ENCODE measurements around the gene PIP5K1A. TPM values are rescaled to one million over a fixed set of nuclear protein-coding genes. Genes with fewer than 3 reads are reported as not detected.

The PIP5K1A gene
- total and polyA plus RNA-seq, 5 donors from 2014 or later = 12.0 to 60.3 (median 15.8) TPM

GRCh38 chr1:151281225-151281968, 83.0 kb downstream of the PIP5K1A start:
- Mint-ChIP-seq H3K27me3 (no peaks in the 10 kb centered on the region), H3K36me3 (peaks cover 6% of the 10 kb centered on the region), H3K4me3 (peak overlapping the region; percentile 97 to 99 (median 98)), H3K27ac (peak overlapping the region; percentile 98), H3K4me1 (peaks cover 0 to 39% (median 25%) of the 10 kb centered on the region in 4 donors), H3K9me3 (peaks cover 0 to 3% (median 0%) of the 10 kb centered on the region in 7 donors)
- Histone ChIP-seq H3K27me3 (ENCODE audit: control insufficient read depth, insufficient read depth, low read length) (no peaks in the 10 kb centered on the region), H3K36me3 (ENCODE audit: control insufficient read depth, insufficient read depth, low read length) (peaks cover 5% of the 10 kb centered on the region), H3K4me1 (ENCODE audit: control insufficient read depth, insufficient read depth, low read length, poor library complexity, severe bottlenecking) (peaks cover 28% of the 10 kb centered on the region), H3K27ac (ENCODE audit: insufficient read depth, low read length, poor library complexity, severe bottlenecking) (peak overlapping the region; percentile 95), H3K9me3 (ENCODE audit: control insufficient read depth in 2 of 2, low read length in 2 of 2) (no peaks in the 10 kb centered on the region), H3K4me3 (ENCODE audit: low read depth, low read length) (peak overlapping the region; percentile 92)
- ATAC-seq (ENCODE audit: low read depth in 2 of 2) = peak; percentile 19 to 32
- DNase-seq = peak; percentile 88 to 98 (median 92)

GRCh38 chr1:151281969-151282882, 83.9 kb downstream of the PIP5K1A start, which contains the start of gene ZNF687:
Gene ZNF687, plus strand, starts transcription at chr1:151282299. Its CDS starts 3,993 bp downstream, at chr1:151286292.
- H3K27ac Mint-ChIP-seq = peak within 1 kb of the TSS; percentile 98
- H3K36me3 ChIP-seq (ENCODE audit: control insufficient read depth, insufficient read depth, low read length) = peaks cover 13% of the 10 kb centered on the region
- no peaks in the 10 kb centered on the region for H3K9me3 Mint-ChIP-seq
- peak; percentile 93 for ATAC-seq (ENCODE audit: low read depth in 2 of 2)
- H3K9me3 ChIP-seq (ENCODE audit: control insufficient read depth in 2 of 2, low read length in 2 of 2) = no peaks in the 10 kb centered on the region
- peaks cover 28% of the 10 kb centered on the region for H3K4me1 ChIP-seq (ENCODE audit: control insufficient read depth, insufficient read depth, low read length, poor library complexity, severe bottlenecking)
- H3K27me3 ChIP-seq (ENCODE audit: control insufficient read depth, insufficient read depth, low read length) = no peaks in the 10 kb centered on the region
- peak within 1 kb of the TSS; percentile 92 for H3K4me3 ChIP-seq (ENCODE audit: low read depth, low read length)
- peaks cover 6% of the 10 kb centered on the region for H3K36me3 Mint-ChIP-seq
- peaks cover 0 to 43% (median 25%) of the 10 kb centered on the region in 4 donors for H3K4me1 Mint-ChIP-seq
- peak within 1 kb of the TSS; percentile 95 for H3K27ac ChIP-seq (ENCODE audit: insufficient read depth, low read length, poor library complexity, severe bottlenecking)
- no peaks in the 10 kb centered on the region for H3K27me3 Mint-ChIP-seq
- peak within 1 kb of the TSS; percentile 97 to 99 (median 98) for H3K4me3 Mint-ChIP-seq
- peak; percentile 96 to 100 (median 98) for DNase-seq

GRCh38 chr1:151282883-151283725, 84.8 kb downstream of the PIP5K1A start:
- Histone ChIP-seq H3K27ac (ENCODE audit: insufficient read depth, low read length, poor library complexity, severe bottlenecking) (peak overlapping the region; percentile 95), H3K4me1 (ENCODE audit: control insufficient read depth, insufficient read depth, low read length, poor library complexity, severe bottlenecking) (peaks cover 28% of the 10 kb centered on the region), H3K36me3 (ENCODE audit: control insufficient read depth, insufficient read depth, low read length) (peaks cover 22% of the 10 kb centered on the region), H3K9me3 (ENCODE audit: control insufficient read depth in 2 of 2, low read length in 2 of 2) (no peaks in the 10 kb centered on the region), H3K27me3 (ENCODE audit: control insufficient read depth, insufficient read depth, low read length) (no peaks in the 10 kb centered on the region), H3K4me3 (ENCODE audit: low read depth, low read length) (peak overlapping the region; percentile 51)
- peak in 2 of 3 donors; percentile 32 to 38 for DNase-seq
- ATAC-seq (ENCODE audit: low read depth in 2 of 2) = no peak
- peak overlapping the region; percentile 62 to 96 (median 93) for H3K27ac Mint-ChIP-seq
- H3K4me3 Mint-ChIP-seq = peak overlapping the region; percentile 95 to 99 (median 98)
- H3K4me1 Mint-ChIP-seq = peaks cover 0 to 44% (median 25%) of the 10 kb centered on the region in 4 donors
- H3K36me3 Mint-ChIP-seq = peaks cover 6% of the 10 kb centered on the region
- no peaks in the 10 kb centered on the region for H3K9me3 Mint-ChIP-seq
- no peaks in the 10 kb centered on the region for H3K27me3 Mint-ChIP-seq

DNA sequence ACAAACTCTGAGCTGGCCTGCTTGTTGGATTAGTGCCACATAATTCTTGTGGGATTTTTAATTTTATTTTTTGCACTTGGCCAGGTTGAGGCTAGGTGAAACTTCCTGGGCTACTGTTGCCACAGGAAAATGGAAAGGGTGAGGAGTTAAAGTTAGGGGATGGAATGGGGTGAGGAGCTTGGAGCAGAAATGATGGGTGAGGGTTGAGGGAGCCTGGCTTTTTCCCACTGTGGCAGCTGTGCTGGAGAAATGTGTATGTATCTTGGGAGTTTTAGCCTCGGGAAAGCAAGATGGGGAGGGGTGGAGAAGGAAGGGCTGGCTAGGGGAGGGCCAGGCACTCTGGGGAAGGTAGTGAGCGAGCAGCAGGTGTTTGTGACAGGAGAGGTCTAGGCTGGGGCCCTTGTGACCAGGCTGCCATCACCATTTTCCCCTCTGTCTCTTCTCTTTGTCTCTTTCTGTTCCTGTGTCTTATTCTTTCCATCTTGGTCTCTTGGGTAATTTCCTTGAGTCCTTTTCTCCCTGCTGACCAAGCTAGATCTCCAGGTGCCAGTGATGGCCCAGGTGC, 85.7 kb downstream of the PIP5K1A start:
- Histone ChIP-seq H3K4me1 (ENCODE audit: control insufficient read depth, insufficient read depth, low read length, poor library complexity, severe bottlenecking) (peaks cover 28% of the 10 kb centered on the region), H3K4me3 (ENCODE audit: low read depth, low read length) (peak overlapping the region; percentile 51), H3K27ac (ENCODE audit: insufficient read depth, low read length, poor library complexity, severe bottlenecking) (peak overlapping the region; percentile 44), H3K27me3 (ENCODE audit: control insufficient read depth, insufficient read depth, low read length) (no peaks in the 10 kb centered on the region), H3K36me3 (ENCODE audit: control insufficient read depth, insufficient read depth, low read length) (peaks cover 31% of the 10 kb centered on the region), H3K9me3 (ENCODE audit: control insufficient read depth in 2 of 2, low read length in 2 of 2) (no peaks in the 10 kb centered on the region)
- H3K4me3 Mint-ChIP-seq = peak overlapping the region; percentile 95 to 99 (median 98)
- peaks cover 15% of the 10 kb centered on the region for H3K36me3 Mint-ChIP-seq
- DNase-seq (no peak), ATAC-seq (ENCODE audit: low read depth in 2 of 2) (no peak)
- no peaks in the 10 kb centered on the region for H3K9me3 Mint-ChIP-seq
- H3K27me3 Mint-ChIP-seq = no peaks in the 10 kb centered on the region
- H3K27ac Mint-ChIP-seq = peak overlapping the region; percentile 62 to 96 (median 93)
- H3K4me1 Mint-ChIP-seq = peaks cover 0 to 53% (median 29%) of the 10 kb centered on the region in 4 donors

GRCh38 chr1:151286619-151287340, 88.4 kb downstream of the PIP5K1A start:
- Mint-ChIP-seq H3K4me1 (peaks cover 0 to 45% (median 24%) of the 10 kb centered on the region in 4 donors), H3K27me3 (no peaks in the 10 kb centered on the region), H3K9me3 (no peaks in the 10 kb centered on the region), H3K36me3 (peaks cover 18% of the 10 kb centered on the region), H3K27ac (no peak overlapping the region), H3K4me3 (peak overlapping the region in 3 of 4 donors; percentile 21 to 58 (median 50))
- ATAC-seq (ENCODE audit: low read depth in 2 of 2) (no peak), DNase-seq (no peak)
- H3K27ac ChIP-seq (ENCODE audit: insufficient read depth, low read length, poor library complexity, severe bottlenecking) = no peak overlapping the region
- no peaks in the 10 kb centered on the region for H3K27me3 ChIP-seq (ENCODE audit: control insufficient read depth, insufficient read depth, low read length)
- H3K4me1 ChIP-seq (ENCODE audit: control insufficient read depth, insufficient read depth, low read length, poor library complexity, severe bottlenecking) = peaks cover 17% of the 10 kb centered on the region
- H3K4me3 ChIP-seq (ENCODE audit: low read depth, low read length) = no peak overlapping the region
- peaks cover 44% of the 10 kb centered on the region for H3K36me3 ChIP-seq (ENCODE audit: control insufficient read depth, insufficient read depth, low read length)
- no peaks in the 10 kb centered on the region for H3K9me3 ChIP-seq (ENCODE audit: control insufficient read depth in 2 of 2, low read length in 2 of 2)

- Histone ChIP-seq H3K4me1 (ENCODE audit: control insufficient read depth, insufficient read depth, low read length, poor library complexity, severe bottlenecking) (peaks cover 17% of the 10 kb centered on the region), H3K36me3 (ENCODE audit: control insufficient read depth, insufficient read depth, low read length) (peaks cover 48% of the 10 kb centered on the region), H3K27me3 (ENCODE audit: control insufficient read depth, insufficient read depth, low read length) (no peaks in the 10 kb centered on the region), H3K27ac (ENCODE audit: insufficient read depth, low read length, poor library complexity, severe bottlenecking) (no peak overlapping the region), H3K4me3 (ENCODE audit: low read depth, low read length) (no peak overlapping the region), H3K9me3 (ENCODE audit: control insufficient read depth in 2 of 2, low read length in 2 of 2) (no peaks in the 10 kb centered on the region)
- Mint-ChIP-seq H3K36me3 (peaks cover 18% of the 10 kb centered on the region), H3K27me3 (no peaks in the 10 kb centered on the region), H3K27ac (no peak overlapping the region), H3K9me3 (no peaks in the 10 kb centered on the region), H3K4me1 (peaks cover 0 to 43% (median 22%) of the 10 kb centered on the region in 4 donors), H3K4me3 (peak overlapping the region in 1 of 4 donors; percentile 38)
- ATAC-seq (ENCODE audit: low read depth in 2 of 2) = no peak
- no peak for DNase-seq
Measured at GRCh38 chr1:151287341-151287699, 89.0 kb downstream of the PIP5K1A start.

Measured in CD4-positive, CD25-positive, alpha-beta regulatory T cell (primary cell).